HK-2 (cell line): ENCODE results near the gene VWA5A.
"Not testable (repeated sequence)": the region's sequence is repeated elsewhere in the genome, so short reads cannot be mapped to it uniquely, and the experiment has no call there.

ENCODE experiments used
- DNase-seq: peaks from one replicate; pipeline ENCODE4 v3.0.0-alpha.2; 2018; ENCODE audit not compliant: unreplicated experiment

VWA5A gene

GRCh38 chr11:124094731-124095130 lies 20.5 kb upstream of the VWA5A start:
- no peak for DNase-seq

GRCh38 chr11:124096364-124096763 lies 18.9 kb upstream of the VWA5A start:
- no peak for DNase-seq

GRCh38 chr11:124098141-124098540 lies 17.1 kb upstream of the VWA5A start:
- DNase-seq, result no peak

DNA sequence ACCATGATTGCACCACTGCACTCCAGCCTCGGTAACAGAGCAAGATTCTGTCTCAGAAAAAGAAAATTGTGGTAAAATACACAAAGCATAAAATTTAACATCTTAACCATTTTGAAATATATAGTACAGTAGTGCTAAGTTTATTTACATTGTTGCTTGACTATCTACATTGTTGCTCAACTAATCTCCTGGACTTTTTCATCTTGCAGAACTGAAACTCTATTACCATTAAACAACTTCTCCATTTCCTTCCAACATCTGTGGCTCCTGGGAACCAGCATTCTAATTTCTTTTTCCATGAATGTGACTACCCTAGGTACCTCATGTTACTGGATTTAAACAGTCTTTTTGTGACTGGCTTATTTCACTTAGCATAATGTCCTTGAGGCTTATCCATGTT lies 13.5 kb upstream of the VWA5A start:
- no peak for DNase-seq

GRCh38 chr11:124108156-124108555 lies 7.1 kb upstream of the VWA5A start:
- DNase-seq, result no peak

DNA sequence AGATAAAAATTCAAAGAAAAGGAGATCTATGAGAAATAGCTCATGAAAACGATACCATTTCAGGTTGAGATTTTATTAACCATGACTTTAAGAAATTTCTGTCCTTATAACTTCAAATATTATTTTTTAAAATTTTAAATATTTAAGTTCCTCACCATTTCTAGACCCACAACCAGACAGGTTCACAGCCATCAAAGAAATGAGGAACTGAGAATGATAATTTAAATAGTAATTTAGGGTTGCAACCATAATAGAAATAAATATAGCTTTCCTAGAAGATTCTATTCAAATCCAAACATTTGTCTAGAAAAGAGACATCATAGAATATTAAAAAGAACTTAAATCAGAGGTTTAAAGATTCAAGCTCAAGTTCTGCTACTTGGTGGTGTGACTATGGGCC lies 5.9 kb upstream of the VWA5A start:
- DNase-seq, result no peak

DNA sequence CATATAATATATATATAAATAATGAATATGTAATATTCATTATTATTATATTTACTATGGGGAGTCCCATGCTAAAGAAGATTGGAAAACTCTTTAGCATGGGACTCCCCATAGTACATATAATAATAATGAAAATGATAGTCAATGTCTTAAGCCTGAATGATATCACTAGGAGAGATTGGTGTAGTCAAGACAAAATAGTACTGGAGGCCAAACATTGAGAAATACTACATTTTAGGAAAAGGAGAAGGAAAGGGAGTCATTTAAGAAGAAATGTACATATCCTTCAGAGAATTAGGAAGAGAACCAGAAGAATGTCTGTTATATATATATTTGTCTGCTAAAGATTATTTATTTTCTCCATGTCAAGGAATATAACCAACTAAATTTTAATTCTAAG lies 5.0 kb upstream of the VWA5A start:
- no peak for DNase-seq

GRCh38 chr11:124113890-124114289 lies 1.4 kb upstream of the VWA5A start:
- no peak for DNase-seq

DNA sequence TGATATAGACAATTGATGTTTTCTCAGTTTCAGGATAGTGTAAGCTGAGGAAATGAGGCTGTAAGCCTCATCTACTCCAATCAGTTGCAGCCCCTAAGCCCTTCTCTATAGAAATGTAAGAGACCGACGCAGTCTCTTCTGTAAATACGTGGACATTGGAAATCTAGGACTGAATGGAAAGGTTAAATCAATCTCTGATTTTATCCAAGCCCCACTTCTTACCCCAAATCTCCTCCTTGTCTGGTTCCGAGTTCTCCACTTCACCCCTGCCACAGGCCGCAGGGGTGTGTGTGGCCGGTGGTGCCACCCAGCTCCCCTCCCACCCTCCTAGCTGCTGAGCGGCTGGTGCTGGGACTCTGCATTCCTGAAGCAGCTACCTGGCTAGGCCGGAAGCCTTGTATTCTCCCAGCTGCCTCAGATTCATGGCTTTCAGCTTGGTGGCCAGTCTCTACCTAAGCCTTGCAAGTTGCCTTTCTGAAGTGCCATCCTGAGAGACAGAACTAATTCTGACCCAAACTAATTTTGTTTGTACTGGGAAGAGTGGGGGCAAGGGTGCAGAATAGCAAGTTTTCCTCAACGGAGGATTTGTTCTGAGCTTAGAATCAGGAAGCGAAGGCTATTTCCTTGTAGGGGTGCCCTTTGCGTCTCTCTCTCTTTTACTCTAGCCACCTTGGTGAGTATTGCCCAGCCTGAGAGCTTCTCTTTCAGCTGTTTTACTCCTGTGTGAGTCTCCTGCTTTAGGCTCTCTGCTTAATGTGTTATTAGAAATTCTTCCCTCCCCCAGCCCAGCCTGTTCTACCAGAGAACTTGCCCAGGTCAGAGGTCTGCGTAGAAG lies 749 bp downstream of the VWA5A start:
- DNase-seq, result no peak

DNA sequence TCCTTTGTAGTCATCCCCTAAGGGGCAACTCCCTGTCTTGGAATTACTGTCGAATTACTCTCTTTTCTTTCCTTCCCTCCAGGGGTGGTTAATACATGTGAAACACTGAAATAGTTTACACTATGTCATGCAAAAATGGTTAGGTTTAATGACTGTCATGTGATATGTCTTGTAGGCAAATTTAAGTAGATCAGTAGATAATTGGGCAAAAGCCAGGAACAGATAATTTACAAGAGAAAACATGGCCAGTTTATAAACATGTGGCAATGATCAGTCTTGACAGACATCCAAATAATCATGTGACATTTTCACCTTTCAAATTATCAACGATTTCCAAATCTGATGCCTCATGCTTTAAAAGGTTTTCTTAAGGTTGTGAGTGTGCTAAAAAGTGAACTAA lies 3.9 kb downstream of the VWA5A start:
- DNase-seq, result no peak

GRCh38 chr11:124120891-124121290 lies 5.6 kb downstream of the VWA5A start:
- DNase-seq, result no peak

- no peak for DNase-seq
These were observed 6.9 kb downstream of the VWA5A start for GRCh38 chr11:124122123-124122522.

GRCh38 chr11:124123622-124124021 lies 8.4 kb downstream of the VWA5A start:
- DNase-seq, result no peak

GRCh38 chr11:124127134-124127533 lies 11.9 kb downstream of the VWA5A start:
- DNase-seq, result not testable (repeated sequence)

- no peak for DNase-seq
These were observed 27.8 kb downstream of the VWA5A start for GRCh38 chr11:124143034-124143433.

DNA sequence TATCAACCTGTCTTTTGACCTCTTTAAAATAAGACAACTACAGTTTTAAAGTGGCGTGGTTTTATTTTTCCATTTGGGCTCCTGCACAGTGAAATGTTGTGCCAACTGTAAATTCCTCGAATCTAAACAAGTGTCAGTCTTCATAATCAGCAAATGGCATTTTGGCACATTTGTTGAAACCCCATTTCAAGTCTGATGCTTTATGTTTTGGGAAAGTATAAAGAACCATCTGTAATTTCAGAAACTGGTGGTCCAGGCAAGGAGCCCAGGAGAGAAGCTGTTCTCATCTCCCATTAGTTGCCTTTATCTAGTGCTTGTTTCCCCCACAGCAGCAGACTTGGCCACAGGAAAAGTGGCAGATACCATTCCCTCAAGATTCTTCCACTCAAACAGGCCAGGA lies 32.7 kb downstream of the VWA5A start:
- no peak for DNase-seq

DNA sequence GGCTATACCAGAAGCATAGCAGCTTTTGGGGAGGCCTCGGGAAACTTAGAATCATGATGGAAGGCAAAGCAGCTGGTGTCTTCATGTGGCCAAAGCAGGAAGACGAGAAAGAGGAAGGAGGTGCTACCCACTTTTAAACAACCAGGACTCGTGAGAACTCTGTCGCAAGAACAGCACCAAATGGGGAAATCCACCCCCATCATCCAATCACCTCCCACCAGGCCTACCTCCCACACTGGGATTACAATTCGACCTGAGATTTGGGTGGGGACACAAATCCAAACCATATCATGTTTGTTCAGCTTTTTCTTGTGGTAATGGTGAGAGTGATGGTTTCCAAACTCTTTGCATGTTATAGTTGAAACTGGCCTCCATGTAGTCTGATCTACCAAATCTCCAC lies 35.4 kb downstream of the VWA5A start:
- DNase-seq, result no peak

DNA sequence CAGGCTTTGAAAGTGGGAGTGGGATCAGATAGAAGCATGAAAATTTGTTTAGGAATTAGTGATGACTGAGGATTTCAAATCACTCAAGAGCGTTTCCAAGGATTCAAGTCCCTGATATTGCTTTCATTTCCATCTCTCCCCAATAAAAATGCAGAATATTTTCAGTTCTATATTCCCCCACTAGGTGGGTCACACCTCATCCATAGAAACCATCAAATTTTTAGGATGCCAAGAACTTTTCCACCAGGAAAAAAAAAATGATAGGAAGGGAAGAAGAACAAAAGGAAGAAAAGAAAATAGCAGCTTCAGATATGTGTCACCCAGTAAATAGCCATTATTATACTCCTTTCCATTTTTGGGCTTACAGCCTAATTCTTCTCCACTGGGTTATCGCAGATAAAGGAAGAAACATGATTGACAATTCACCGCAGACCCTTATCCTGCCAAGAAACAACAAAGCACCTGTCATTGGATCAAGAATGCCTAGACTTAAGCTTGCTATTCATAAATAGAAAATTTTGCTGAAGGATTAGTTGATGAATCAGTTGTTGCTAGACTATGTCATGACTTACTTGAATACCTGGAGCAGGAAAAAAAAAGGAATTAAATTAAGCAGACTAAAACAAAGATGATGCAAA lies 37.6 kb downstream of the VWA5A start:
- DNase-seq, result no peak

- DNase-seq, result no peak
These were observed 38.6 kb downstream of the VWA5A start for GRCh38 chr11:124153821-124154220.

- DNase-seq, result no peak
These were observed 44.2 kb downstream of the VWA5A start for GRCh38 chr11:124159481-124159880.

GRCh38 chr11:124160986-124161385 lies 45.7 kb downstream of the VWA5A start:
- no peak for DNase-seq

DNA sequence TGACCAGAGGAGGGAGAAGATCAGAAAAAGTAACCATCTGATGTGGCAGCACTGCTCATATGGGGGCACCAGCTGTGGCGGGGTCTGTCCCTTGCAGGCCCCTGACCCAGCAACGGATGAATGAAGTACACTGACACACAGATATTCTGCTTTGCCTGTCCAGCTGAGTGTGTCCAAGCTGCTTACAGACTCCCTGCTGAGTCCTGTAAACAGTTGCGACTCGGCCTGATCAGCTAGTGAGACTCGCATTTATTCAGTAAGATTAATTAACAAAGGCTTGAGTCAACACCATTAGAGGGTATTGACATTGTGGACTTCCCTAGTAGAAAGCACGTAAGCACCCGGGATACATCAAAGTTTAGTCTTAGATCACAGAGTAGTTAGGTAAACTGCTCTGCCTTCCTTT lies 52.6 kb downstream of the VWA5A start:
- no peak for DNase-seq

GRCh38 chr11:124168796-124169195 lies 53.5 kb downstream of the VWA5A start:
- DNase-seq, result no peak

- DNase-seq, result not testable (repeated sequence)
These were observed 55.1 kb downstream of the VWA5A start for GRCh38 chr11:124170315-124170714.
